ENCODE data around the gene LRP5. TPM values are rescaled to one million over a fixed set of nuclear protein-coding genes. Genes with fewer than 3 reads are reported as not detected.
"Not testable (repeated sequence)": the region's sequence is repeated elsewhere in the genome, so short reads cannot be mapped to it uniquely, and the experiment has no call there.

Gene LRP5
- total RNA-seq, 1 donor from 2014 or later = 29.5 TPM

DNA sequence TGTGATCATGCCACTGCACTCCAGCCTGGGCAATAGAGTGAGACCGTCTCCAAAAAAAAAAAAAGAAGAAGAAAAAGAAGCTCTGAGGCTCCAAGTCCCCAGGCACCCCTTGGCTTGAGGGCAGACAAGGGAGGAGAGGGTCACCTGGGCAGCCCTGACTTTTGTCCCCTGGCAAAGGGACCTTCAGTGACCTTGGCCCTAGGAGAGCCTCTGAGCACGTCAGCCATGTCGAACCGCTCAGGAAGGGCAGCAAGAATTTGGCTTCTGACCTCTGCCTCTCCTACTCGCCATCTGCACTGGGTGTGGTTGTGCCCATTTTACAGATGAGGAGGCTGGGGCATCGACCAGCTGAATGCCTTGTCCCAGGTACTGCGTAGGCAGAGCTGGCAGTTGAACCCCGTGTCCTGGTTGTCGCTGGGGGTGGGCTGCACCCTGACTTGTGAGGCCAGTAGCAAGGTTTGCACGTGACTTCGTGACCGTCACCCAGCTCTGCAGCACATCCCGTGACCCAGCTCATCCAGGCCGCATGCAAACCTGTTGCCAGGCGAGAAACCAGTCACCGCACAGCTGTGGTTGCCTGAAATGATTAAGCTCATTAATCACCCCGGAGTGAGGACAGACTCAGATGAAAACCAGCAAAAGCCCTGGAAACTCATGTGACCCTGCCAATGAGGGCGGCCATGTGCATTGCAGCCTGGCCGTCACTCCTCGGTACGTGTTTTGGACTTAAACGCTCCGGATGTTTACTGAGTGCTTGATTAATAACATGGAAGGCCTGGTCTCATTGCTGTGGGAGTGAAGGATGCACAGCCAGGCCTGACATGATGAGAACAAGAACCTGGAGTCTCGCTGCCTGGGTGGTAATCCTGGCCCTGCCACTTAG, 100.4 kb downstream of the LRP5 start:
- intact Hi-C loops (cut with micrococcal nuclease) = no loop called here

DNA sequence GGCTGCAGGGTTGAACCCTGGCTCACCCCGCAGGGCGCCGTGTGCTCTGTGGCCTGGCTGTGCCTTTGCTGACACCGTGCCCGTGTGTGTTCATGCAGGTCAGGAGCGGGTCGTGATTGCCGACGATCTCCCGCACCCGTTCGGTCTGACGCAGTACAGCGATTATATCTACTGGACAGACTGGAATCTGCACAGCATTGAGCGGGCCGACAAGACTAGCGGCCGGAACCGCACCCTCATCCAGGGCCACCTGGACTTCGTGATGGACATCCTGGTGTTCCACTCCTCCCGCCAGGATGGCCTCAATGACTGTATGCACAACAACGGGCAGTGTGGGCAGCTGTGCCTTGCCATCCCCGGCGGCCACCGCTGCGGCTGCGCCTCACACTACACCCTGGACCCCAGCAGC, 101.2 kb downstream of the LRP5 start:
- intact Hi-C loops (cut with micrococcal nuclease) = no loop called here

DNA sequence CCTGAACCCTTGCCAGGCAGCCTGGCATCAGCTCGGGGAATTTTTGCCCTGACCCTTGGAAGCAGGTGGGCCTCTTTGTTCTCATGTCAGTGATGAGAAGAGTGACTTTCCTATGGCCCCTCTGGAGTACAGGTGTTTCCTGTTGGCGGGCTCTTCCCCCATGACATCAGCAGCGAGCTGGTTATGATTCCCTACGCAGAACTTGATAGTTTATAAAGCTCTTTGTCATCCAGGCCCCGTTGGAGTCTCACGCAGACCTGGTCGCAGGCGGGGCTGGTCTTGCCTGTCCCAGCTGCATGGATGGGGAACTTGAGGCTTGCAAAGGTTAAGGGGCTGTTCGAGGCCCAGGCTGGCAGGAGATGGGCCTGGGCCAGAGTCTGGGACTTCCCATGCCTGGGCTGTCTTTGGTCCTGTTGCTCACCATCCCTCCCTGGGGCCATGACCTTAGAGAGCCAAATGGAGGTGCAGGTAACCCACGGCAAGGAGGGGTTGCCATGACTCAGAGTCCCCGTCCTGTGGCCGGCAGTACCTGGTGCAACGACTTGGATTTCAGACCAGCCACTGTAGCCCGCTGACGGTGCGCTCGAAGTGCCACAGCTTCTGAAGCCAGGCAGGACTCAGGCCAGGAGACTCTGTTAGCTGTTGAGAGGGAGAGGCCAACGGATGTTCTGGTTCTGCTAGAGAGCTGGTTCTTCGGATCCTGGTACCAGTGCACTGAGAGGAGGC, 102.3 kb downstream of the LRP5 start:
- intact Hi-C loops (cut with micrococcal nuclease) = no loop called here

DNA sequence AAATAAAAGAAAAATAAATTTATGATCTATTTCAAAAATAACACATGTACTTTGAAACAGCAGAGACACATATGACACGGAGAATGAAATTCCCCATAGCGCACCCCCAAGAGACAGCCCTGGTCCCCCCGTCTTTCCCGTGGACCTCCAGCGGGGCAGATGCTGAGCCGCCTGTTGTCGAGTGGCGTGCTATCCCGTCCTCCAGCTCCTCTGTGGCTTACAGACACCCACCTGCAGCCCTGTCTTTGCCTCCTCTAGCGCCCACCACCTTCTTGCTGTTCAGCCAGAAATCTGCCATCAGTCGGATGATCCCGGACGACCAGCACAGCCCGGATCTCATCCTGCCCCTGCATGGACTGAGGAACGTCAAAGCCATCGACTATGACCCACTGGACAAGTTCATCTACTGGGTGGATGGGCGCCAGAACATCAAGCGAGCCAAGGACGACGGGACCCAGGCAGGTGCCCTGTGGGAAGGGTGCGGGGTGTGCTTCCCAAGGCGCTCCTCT, 103.7 kb downstream of the LRP5 start:
- intact Hi-C loops (cut with micrococcal nuclease) = no loop called here

DNA sequence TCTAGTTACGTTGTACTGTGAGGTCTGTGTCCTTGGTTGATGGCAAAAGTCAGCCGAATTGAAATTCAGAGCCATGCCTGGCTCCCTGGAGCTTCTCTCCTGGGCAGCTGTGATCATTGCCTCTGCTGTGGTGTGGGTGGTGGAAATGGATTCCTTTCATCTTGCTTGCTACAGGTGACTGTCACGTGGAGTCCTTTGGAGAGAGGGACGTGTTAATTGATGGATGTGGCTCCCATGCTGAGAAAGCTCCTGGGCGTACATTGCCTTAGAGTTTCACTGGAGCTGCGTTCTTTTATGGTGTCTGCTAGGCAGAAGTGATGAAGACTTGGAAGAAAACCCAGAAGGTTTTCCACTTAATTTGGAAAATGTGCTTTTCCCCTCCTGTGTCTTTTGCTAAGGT, 106.3 kb downstream of the LRP5 start:
- intact Hi-C loops (cut with micrococcal nuclease) = no loop called here

DNA sequence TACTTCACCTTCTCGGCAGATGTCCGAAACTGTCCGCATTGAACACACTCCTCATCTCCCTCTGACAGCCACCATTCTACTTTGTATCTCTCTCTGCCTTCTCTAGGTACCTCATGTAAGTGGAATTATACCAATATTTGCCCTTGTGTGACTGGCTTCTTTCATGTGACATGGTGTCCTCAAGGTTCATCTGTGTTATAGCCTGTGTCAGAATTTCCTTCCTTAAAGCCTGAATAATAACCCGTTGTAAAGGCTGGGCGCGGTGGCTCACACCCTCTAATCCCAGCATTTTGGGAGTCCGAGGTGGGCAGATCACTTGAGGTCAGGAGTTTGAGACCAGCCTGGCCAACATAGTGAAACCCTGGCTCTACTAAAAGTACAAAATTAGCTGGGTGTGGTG, 107.8 kb downstream of the LRP5 start:
- intact Hi-C loops (cut with micrococcal nuclease) = no loop called here

DNA sequence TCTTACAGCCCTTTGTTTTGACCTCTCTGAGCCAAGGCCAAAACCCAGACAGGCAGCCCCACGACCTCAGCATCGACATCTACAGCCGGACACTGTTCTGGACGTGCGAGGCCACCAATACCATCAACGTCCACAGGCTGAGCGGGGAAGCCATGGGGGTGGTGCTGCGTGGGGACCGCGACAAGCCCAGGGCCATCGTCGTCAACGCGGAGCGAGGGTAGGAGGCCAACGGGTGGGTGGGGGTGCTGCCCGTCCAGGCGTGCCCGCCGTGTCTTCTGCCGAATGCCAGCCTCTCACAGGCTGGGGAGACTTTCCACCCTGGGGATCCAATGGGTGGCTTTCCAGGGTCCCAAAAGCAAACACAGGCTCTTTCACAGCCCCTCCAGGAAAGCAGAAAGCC, 111.1 kb downstream of the LRP5 start:
- intact Hi-C loops (cut with micrococcal nuclease) = no loop called here

DNA sequence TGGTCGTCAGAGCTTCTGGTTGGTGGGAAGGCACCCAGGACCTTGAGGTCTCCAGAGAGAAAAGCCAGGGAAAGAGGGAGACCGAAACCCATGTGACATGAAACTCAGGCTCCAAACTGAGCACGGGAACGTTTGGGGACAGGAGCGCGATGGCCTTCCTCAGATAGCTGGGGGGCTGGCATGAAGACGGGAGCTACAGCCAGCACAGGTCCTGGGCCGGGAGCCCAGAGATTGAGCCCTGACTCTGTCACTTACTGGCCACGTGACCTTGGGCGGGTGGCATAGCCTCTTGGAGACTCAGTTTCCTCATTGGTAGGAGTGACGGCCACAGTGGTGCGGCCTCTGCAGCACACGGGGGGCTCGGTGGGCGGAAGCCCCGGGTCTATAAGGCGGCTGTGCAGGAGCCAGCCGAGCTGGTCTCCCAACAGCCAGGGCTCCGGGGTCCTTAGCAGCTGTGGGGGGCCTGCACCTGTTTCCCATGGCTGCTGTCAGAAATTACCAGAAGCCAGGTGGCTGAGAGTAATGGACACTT, 111.8 kb downstream of the LRP5 start:
- intact Hi-C loops (cut with micrococcal nuclease) = no loop called here

DNA sequence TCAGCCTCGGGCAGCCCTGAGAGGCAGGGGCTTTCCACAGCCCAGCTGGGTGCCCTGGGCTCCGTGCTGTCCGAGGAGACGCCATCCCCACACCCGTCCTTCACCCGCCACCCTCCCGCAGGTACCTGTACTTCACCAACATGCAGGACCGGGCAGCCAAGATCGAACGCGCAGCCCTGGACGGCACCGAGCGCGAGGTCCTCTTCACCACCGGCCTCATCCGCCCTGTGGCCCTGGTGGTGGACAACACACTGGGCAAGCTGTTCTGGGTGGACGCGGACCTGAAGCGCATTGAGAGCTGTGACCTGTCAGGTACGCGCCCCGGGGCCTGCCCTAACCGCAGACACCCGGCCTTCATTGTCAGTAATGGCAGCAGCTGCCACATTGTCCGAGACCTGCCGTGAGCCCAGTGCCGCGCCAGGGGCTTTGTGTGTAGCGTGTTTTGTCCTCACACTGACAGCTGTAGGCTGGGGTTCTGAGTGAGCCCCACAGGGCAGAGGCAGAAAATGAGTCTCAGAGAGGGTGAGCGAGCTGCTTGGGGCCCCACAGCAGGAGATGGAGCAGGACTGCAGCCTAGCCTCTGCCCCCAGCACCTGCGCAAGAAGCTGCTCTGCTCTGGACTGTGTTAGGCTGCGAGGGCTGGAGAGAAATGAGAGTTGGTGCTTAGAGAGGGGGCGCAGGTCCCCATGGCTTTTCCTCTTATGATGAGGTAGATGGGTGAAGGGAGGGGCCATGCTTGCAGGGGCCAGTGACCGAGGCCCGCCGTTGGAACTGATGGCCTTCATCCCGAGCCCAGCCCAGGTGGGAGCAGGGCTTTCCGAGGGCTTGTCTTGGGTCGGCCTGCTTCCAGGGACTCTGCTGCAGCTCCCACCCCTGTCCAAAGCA, 112.8 kb downstream of the LRP5 start:
- intact Hi-C loops (cut with micrococcal nuclease) = no loop called here

DNA sequence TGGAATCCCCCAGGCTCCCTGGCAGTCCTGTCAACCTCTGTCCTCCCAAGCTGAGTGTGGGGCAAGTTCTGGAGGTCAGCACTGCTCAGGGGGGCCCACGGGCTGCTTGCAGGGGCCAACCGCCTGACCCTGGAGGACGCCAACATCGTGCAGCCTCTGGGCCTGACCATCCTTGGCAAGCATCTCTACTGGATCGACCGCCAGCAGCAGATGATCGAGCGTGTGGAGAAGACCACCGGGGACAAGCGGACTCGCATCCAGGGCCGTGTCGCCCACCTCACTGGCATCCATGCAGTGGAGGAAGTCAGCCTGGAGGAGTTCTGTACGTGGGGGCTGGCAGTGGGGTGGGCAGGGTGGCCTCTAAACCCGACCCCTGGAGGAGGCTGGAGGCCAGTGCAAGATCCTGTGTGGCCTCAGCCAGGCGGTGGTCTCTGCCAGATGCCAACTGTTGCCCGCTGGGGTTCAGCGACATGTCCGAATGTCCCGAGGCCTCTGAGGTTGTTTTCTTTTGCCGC, 113.5 kb downstream of the LRP5 start:
- intact Hi-C loops (cut with micrococcal nuclease) = no loop called here

DNA sequence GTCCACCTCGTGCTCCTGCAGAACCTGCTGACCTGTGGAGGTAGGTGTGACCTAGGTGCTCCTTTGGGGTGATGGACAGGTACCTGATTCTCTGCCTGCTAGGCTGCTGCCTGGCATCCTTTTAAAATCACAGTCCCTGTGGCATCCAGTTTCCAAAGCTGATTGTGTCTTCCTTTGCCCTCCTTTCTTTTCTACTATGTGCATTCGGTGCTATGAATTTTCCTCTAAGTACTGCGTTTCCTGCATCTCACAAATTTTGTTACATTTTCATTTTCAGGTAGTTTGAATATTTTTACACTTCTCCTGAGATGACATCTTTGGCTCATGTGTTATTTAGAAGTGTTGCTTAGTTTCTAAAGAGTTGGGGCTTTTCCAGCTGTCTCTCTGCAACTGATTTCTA, 117.3 kb downstream of the LRP5 start:
- intact Hi-C loops (cut with micrococcal nuclease) = no loop called here

DNA sequence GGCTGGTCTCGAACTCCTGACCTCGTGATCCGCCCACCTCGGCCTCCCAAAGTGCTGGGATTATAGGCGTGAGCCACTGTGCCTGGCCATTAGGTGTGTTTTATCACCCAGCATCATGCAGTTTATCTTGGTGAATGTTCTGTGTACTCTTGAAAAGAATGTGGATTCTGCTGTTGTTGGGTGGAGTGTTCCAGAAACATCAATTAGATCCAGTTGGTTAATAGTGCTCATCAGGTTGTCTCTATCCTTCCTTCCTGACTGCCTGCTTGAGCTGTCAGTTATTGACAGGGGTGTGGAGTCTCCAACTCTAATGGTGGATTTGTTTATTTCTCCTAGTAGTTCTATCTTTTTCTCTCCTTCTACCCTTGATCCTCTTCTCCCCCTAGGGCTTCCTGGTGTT, 118.0 kb downstream of the LRP5 start:
- intact Hi-C loops (cut with micrococcal nuclease) = no loop called here

DNA sequence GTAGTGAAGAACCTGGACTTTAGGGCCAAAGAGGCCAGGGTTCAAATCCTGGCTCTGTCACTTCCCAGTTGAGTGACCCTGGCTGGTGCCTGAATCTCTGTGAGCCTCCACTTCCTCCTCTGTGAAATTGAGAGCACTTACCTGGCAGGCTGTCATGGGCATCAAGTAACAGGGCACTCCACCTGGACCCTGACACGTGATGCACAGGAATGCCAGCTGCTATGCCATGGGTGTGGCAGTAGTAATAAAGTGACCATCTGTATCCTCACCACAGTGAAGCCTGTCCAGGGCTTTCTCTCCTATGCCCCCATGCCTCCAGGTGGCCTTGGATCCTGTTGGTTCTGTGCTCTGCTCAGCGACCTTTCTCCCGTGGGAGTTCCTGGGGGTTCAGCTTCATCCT, 118.4 kb downstream of the LRP5 start:
- intact Hi-C loops (cut with micrococcal nuclease) = no loop called here

DNA sequence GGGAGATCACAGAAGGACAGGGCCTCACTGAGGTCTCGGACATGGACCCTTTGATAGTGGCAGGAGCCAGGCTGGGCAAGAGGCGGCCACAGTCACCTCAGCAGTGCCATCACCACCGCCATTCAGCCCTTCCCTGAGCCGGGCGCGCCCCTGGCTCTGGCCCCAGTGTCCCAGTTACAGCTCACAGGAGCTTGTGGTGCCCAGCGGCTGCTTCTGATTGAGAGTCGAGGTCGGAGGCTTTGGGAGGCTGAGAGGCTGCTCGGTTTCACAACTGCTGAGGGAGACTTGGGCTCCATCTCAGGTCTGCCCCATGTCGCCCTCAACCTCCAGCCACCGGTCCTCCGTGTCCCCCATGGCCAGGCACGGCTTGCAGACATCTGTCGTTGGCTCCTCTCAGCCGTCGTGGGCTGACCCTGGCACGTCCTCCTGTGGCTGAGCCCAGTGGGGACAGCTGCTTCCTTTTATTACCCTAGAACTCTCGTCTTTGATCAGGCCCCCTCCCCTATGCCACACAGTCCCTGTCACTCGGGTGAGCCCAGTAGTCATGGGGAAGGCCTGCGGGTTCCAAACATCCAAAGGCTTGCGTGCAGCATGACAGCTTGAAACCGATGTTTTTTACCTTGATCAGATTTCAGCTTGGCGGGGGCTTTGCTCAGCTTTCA, 119.7 kb downstream of the LRP5 start:
- intact Hi-C loops (cut with micrococcal nuclease) = no loop called here

DNA sequence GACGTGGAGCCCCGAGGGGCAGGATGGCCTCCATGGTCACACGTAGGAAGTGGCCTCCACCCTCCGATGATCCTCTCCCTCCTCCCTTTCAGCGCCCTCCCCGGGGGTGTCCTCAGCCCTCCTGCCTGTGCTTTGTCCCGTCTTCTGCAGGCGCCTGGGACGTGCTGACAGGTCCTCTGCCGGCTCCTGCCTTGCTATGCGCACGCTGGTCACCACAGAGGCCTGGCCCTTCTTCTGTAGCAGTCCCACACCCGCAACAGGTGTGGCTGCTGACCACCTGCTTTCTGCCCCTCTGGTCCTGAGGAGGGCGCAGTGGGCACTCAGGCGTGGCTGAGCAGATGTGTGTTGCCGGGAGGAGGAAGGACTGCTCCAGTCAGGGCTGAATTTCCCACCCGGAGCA, 120.5 kb downstream of the LRP5 start:
- intact Hi-C loops (cut with micrococcal nuclease) = no loop called here

DNA sequence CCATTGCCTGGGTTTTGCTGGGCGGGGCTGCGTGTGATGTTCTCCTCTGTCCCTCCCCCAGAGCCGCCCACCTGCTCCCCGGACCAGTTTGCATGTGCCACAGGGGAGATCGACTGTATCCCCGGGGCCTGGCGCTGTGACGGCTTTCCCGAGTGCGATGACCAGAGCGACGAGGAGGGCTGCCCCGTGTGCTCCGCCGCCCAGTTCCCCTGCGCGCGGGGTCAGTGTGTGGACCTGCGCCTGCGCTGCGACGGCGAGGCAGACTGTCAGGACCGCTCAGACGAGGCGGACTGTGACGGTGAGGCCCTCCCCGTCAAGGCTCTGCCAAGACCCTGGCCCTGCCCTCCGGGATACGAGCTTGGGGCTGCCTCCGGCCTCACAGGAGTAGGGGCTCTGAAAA, 121.2 kb downstream of the LRP5 start:
- intact Hi-C loops (cut with micrococcal nuclease) = no loop called here

DNA sequence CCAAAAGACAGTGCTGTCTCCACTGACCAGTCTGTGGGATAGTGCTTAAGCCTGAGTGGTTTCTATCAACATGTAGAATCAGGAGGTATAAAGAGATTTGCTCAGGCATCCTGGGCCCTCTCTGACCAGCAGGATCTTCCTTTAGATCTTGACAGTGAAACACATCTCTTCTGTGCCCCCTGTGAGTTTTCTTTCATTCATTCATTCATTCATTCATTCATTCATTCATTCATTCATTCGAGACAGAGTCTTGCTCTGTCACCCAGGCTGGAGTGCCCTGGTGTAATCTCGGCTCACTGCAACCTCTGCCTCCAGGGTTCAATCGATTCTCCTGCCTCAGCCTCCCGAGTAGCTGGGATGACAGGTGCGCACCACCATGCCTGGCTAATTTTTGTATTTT, 121.8 kb downstream of the LRP5 start:
- intact Hi-C loops (cut with micrococcal nuclease) = not testable (repeated sequence)

DNA sequence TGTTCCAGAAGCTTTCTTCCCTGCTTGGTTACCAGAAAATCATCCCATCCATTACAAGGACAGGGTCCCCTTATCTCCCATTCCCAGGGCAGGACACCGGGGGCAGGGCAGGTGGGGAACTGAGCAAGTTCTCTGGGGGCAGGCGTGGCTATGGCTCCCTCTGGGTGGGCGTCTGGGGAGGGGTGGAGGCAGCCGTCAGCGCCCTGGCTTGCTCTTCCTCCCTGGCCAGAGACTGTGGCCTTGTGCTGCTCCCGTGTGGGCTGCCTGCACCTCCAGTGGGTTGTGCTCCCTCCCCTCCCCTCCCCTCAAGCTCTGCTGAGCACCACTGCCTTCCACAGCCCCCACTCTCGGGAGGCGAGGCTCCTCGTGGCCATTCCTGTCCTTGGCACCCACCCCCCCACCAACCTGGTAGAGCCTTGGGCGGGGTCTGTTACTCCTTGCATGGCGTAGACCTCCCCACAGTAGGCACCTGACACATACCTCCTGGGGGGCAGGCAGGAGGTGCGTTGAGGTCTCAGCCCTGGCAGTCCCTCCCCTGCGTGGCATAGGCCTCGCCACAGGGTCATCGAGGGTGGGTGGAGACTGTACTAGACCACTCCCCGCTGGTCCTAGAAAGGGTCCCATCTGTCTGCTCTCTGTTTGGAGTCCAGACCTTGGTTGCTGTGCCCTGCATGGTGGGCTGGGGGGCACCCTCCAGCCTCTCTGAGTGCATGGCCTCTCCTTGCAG, 123.9 kb downstream of the LRP5 start:
- intact Hi-C loops (cut with micrococcal nuclease) = no loop called here

DNA sequence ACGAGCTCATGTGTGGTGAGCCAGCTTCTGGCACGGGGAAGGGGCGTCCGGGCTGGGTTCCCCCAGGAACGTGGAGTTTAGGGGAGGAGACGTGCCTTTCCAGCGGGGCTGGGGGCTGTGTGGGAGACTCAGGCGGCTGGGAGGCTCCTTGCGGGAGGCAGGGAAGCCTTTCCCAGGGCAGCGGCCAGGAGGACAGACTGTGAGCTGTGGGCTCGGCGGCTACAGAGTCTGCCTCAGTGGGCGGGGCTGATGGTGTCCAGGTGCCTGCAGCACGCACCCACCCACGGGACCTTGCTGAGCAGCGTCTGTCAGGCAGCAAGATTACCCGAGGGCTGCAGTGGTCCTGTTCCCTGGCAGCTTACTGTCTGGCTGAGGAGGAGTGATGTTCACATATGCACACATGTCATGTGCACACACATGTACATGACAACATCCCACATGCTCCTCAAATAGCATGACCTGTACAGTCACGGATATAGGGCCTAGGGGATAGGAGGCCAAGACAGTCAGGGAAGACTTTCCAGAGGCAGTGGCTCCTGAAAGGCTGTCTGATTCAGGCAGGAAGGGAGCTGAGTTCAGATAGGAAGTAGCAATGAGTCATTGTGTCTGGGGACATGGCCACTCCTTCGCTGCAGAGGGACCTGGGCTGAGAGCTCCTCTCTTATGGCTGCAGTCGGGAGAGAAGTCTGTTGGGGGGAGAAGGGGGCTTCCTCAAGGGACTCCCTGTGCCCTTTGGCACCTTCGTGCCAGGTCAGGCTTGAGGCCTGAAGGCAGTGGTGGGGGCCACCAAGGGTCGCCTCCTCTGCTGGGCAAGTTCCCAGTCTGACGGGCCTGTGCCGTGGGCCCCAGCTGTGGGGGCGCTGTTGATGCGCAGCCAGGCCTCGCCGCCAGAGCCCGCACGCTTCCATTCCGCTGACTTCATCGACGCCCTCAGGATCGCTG, 124.9 kb downstream of the LRP5 start:
- intact Hi-C loops (cut with micrococcal nuclease) = no loop called here
